Skeletal muscle tissue (tissue), 4 donors: ENCODE data around the gene CDC25B. TPM values are rescaled to one million over a fixed set of nuclear protein-coding genes. Genes with fewer than 3 reads are reported as not detected.

Source experiments
- H3K27ac ChIP-seq: one replicate; pipeline ENCODE4 v1.7.0; 2013; ENCODE audit warnings: mild to moderate bottlenecking, low read depth, low read length, inconsistent platforms
- H3K27me3 ChIP-seq, 3 donors: one replicate each; pipeline ENCODE4 v1.7.0; 2013; ENCODE audit warnings: low read length in 3 of 3; ENCODE audit not compliant: control insufficient read depth in 3 of 3, insufficient read depth in 3 of 3
- H3K36me3 ChIP-seq, 3 donors: one replicate each; pipeline ENCODE4 v1.7.0; 2013; ENCODE audit warnings: low read length in 3 of 3; ENCODE audit not compliant: control insufficient read depth in 3 of 3, insufficient read depth in 3 of 3
- H3K4me1 ChIP-seq, 3 donors: one replicate each; pipeline ENCODE4 v1.7.0; 2013; ENCODE audit warnings: low read length in 3 of 3, mild to moderate bottlenecking in 3 of 3; ENCODE audit not compliant: control insufficient read depth in 3 of 3, insufficient read depth in 3 of 3
- H3K4me3 ChIP-seq, 3 donors: one replicate each; pipeline ENCODE4 v1.7.0; 2013; ENCODE audit warnings: low read length in 3 of 3
- H3K9ac ChIP-seq, 3 donors: one replicate each; pipeline ENCODE4 v1.7.0; 2013; ENCODE audit warnings: low read length in 3 of 3, mild to moderate bottlenecking in 3 of 3, moderate library complexity in 2 of 3, low read depth in 1 of 3
- H3K9me3 ChIP-seq, 3 donors: one replicate each; pipeline ENCODE4 v1.7.0; 2013; ENCODE audit warnings: low read length in 3 of 3; ENCODE audit not compliant: control insufficient read depth in 3 of 3
- total RNA-seq: library from RNA; depleted of rRNA; stranded (reverse); fragments of >200 nt; gene quantifications from one replicate; pipeline ENCODE4 v1.2.3, GENCODE V29; 2014
- donor health status: Osteomylitis.

CDC25B gene
- total RNA-seq, 1 donor from 2014 or later: 28.7 TPM

DNA sequence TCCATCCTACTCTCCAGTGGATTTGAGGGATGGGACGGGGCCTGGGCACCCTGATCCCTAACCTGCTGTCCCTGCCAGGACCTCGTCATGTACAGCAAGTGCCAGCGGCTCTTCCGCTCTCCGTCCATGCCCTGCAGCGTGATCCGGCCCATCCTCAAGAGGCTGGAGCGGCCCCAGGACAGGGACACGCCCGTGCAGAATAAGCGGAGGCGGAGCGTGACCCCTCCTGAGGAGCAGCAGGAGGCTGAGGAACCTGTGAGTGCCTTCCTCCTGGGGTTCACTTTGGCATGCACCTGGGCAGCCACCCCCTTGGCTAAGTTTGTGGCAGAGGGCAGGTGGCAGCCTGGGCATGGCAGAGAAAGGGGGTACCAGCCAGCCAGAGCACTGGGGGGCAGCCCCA, 5.7 kb downstream of the CDC25B start:
- no peak overlapping the region for H3K4me3 ChIP-seq

DNA sequence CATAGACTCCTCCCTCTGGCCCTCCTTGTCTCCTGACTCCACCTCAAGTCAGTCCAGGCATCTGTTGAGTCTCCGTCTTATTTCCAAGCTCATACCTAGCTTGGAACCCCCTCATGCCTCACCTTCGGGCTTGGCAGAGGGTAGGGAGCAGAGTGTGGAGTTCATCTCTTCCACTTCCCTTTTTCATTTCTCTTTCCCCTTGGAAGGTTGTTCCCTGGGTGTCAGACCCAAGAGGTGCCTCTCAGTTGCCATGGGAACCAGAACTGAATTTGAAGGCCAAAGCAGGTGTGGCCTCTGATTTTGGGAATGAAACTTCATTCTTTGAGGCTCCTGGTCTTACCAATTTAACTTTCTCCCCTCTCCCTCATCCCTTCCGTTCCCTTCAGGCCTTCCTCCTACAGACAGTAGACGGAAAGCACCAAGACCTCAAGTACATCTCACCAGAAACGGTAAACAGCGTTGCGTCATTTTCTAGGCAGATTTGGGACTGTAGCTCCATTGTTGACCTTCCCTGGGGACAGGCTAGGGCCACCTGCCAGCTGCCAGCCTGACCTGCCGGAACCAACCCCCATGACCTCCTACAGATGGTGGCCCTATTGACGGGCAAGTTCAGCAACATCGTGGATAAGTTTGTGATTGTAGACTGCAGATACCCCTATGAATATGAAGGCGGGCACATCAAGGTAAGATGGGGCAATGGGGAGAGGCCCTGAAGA, 6.6 kb downstream of the CDC25B start:
- peaks cover 20 to 34% (median 21%) of the 10 kb centered on the region in 3 donors for H3K4me1 ChIP-seq
- H3K36me3 ChIP-seq: peaks cover 16 to 36% (median 18%) of the 10 kb centered on the region in 3 donors
- no peak overlapping the region for H3K9ac ChIP-seq
- H3K27me3 ChIP-seq: no peaks in the 10 kb centered on the region
- H3K4me3 ChIP-seq: no peak overlapping the region
- H3K27ac ChIP-seq: no peak overlapping the region
- H3K9me3 ChIP-seq: no peaks in the 10 kb centered on the region

More for the DNA sequence above, 5.7 kb downstream of the CDC25B start:
- no peaks in the 10 kb centered on the region for H3K9me3 ChIP-seq
- no peaks in the 10 kb centered on the region for H3K27me3 ChIP-seq
- H3K36me3 ChIP-seq: peaks cover 16 to 36% (median 18%) of the 10 kb centered on the region in 3 donors
- no peak overlapping the region for H3K9ac ChIP-seq
- peaks cover 15 to 30% (median 15%) of the 10 kb centered on the region in 3 donors for H3K4me1 ChIP-seq
- no peak overlapping the region for H3K27ac ChIP-seq

DNA sequence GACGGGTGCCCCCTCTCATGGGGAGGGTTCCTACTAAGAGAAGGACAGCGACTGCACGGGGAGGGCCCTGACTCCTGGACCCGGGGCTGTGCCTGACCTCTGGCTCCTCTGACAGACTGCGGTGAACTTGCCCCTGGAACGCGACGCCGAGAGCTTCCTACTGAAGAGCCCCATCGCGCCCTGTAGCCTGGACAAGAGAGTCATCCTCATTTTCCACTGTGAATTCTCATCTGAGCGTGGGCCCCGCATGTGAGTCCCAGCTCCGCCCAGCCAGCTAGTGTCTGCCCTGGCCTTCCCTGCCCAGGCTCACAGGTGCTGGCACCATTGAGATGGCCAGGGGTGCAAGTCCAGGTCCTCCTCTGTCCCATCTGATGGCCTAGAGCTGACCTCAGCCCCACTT, 7.2 kb downstream of the CDC25B start:
- no peak overlapping the region for H3K4me3 ChIP-seq
- H3K27me3 ChIP-seq: no peaks in the 10 kb centered on the region
- H3K9ac ChIP-seq: no peak overlapping the region
- peaks cover 25 to 40% (median 28%) of the 10 kb centered on the region in 3 donors for H3K4me1 ChIP-seq
- H3K36me3 ChIP-seq: peaks cover 16 to 36% (median 18%) of the 10 kb centered on the region in 3 donors
- no peaks in the 10 kb centered on the region for H3K9me3 ChIP-seq
- H3K27ac ChIP-seq: no peak overlapping the region

DNA sequence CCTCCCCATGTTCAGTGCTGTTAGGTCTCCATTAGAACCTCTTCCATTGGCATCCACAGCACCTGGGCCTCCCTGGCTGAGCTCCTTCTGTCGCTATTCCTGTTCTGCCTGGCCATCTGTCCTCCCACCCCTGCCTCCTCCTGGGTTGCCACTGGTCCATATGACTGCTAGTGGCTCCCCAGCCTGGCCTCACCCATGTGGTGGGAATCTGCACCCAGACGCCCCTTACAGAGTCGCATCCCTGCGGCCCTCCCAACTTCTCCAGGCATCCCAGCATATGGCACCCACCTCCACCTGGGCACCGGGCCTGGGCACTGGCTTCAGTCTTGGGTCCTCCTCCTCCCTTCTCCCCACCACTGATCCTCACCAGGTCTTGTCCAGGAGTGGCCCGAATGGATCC, 7.7 kb downstream of the CDC25B start:
- no peak overlapping the region for H3K9ac ChIP-seq
- H3K9me3 ChIP-seq: no peaks in the 10 kb centered on the region
- H3K4me1 ChIP-seq: peaks cover 25 to 40% (median 29%) of the 10 kb centered on the region in 3 donors
- H3K36me3 ChIP-seq: peaks cover 16 to 36% (median 17%) of the 10 kb centered on the region in 3 donors
- no peaks in the 10 kb centered on the region for H3K27me3 ChIP-seq
- H3K4me3 ChIP-seq: no peak overlapping the region
- H3K27ac ChIP-seq: no peak overlapping the region

DNA sequence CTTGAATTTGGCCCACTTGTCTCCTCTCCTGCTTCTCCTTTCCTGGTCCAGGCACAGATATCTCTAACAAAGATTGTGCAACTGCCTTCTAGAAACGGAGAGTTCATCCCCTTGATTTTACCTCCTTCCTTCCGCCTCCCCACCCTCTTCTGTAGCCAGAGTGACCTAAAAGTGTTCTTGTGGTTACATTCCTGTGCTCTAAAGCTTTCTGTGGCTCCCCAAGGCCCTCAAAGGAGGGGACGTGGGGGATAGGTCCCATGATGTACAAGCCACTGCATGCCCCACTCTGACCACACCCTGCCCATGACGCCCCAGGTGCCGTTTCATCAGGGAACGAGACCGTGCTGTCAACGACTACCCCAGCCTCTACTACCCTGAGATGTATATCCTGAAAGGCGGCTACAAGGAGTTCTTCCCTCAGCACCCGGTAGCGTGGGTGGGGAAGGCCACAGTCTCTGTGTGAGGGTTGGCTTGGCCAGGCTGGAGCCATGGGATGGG, 8.2 kb downstream of the CDC25B start:
- Histone ChIP-seq H3K4me1 (peaks cover 25 to 35% (median 29%) of the 10 kb centered on the region in 3 donors), H3K27ac (no peak overlapping the region), H3K9me3 (no peaks in the 10 kb centered on the region), H3K9ac (no peak overlapping the region), H3K36me3 (peaks cover 16 to 36% (median 16%) of the 10 kb centered on the region in 3 donors), H3K27me3 (no peaks in the 10 kb centered on the region), H3K4me3 (no peak overlapping the region)

DNA sequence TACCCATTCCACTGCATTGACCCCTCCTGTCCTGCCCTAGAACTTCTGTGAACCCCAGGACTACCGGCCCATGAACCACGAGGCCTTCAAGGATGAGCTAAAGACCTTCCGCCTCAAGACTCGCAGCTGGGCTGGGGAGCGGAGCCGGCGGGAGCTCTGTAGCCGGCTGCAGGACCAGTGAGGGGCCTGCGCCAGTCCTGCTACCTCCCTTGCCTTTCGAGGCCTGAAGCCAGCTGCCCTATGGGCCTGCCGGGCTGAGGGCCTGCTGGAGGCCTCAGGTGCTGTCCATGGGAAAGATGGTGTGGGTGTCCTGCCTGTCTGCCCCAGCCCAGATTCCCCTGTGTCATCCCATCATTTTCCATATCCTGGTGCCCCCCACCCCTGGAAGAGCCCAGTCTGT, 8.7 kb downstream of the CDC25B start:
- H3K4me1 ChIP-seq: peaks cover 25 to 31% (median 26%) of the 10 kb centered on the region in 3 donors
- no peak overlapping the region for H3K27ac ChIP-seq
- no peaks in the 10 kb centered on the region for H3K27me3 ChIP-seq
- H3K9me3 ChIP-seq: no peaks in the 10 kb centered on the region
- peaks cover 16 to 36% (median 16%) of the 10 kb centered on the region in 3 donors for H3K36me3 ChIP-seq
- no peak overlapping the region for H3K4me3 ChIP-seq
- H3K9ac ChIP-seq: no peak overlapping the region

DNA sequence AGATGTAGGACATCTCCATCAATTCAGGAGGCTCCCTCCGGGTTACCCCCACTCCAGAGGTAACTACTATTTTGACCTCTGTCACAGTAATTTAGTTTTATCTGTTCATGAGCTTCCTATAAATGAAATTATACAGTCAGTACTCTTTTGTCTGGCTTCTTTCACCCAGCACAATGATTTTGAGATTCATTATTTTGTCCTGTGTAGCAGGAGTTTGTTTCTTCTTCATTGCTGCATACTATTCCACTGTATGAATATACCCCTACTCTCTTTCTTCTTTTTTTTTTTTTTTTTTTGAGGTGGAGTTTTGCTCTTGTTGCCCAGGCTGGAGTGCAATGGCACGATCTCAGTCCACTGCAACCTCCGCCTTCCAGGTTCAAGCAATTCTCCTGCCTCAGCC, 12.4 kb downstream of the CDC25B start:
- Histone ChIP-seq H3K9ac (peak overlapping the region in 2 of 3 donors; percentile 42 to 68), H3K27ac (peak overlapping the region; percentile 93), H3K9me3 (no peaks in the 10 kb centered on the region), H3K4me1 (peaks cover 40 to 50% (median 50%) of the 10 kb centered on the region in 3 donors), H3K4me3 (no peak overlapping the region), H3K27me3 (no peaks in the 10 kb centered on the region), H3K36me3 (peaks cover 2 to 10% (median 7%) of the 10 kb centered on the region in 3 donors)

DNA sequence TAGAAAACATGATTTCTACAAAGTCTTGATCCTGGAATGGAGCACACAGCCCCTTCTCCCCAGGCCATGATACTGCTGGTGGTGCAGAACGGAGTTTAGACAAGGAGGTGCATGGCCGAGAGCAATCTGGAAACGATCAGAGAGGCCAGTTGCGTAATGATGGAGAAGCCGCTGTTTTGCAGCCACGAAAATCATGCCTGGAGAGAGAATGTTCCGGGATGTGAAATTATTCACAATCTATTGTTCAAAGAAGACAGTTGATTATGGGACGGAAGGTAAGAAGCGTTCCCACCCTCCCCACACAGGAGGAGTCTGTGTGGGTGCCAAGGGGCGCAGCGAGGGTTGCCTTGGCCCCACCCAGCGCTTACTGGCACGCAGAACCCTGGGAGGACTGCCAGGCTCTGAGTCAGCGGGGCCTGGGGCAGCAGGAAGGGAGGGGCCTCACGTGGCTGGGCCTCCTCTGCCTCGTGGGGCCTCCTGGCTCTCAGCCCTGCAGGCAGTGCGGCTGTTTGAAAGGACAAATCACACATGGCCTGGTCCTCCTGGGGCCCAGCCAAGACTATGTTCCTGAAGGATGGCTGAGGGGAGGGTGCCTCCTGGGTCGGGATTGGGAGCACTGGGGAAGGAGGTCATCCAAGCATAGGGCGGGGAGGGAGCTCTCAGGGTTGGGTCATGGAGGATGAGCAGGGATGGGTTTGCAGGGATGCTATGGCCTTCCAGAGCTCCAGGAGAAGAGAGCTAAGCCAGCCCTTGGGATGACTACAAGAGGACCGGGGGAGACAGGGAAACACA, 15.6 kb downstream of the CDC25B start:
- Histone ChIP-seq H3K9me3 (no peaks in the 10 kb centered on the region), H3K4me3 (peak overlapping the region; percentile 58 to 87 (median 76)), H3K27ac (peak overlapping the region; percentile 83), H3K27me3 (no peaks in the 10 kb centered on the region), H3K9ac (peak overlapping the region; percentile 68 to 87 (median 79)), H3K36me3 (no peaks in the 10 kb centered on the region), H3K4me1 (peaks cover 29 to 40% (median 38%) of the 10 kb centered on the region in 3 donors)

DNA sequence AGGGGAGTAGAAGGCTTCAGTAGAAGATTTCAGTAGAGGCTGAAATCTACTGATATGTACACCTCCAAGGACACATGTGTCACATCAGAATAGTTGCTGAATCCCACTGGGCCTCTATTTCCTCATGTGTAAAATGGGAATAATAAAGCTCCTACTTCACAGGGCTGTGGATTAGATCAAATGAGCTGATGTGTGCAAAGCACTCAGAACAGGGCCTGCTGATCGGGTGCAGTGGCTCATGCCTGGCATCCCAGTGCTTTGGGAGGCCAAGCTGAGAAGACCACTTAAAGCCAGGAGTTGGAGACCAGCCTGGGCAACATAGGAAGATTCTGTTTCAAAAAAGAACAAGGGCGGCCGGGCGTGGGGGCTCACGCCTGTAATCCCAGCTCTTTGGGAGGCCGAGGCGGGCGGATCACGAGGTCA, 16.2 kb downstream of the CDC25B start:
- Histone ChIP-seq H3K9me3 (no peaks in the 10 kb centered on the region), H3K27ac (peak overlapping the region; percentile 83), H3K4me1 (peaks cover 24 to 35% (median 32%) of the 10 kb centered on the region in 3 donors), H3K9ac (peak overlapping the region in 2 of 3 donors; percentile 58 to 87), H3K36me3 (no peaks in the 10 kb centered on the region), H3K4me3 (peak overlapping the region in 2 of 3 donors; percentile 43 to 49), H3K27me3 (no peaks in the 10 kb centered on the region)
